Eye (tissue), 1 donor: Measurements from ENCODE around the gene WDR48.

ENCODE experiments used
- DNase-seq: peaks from one replicate; pipeline ENCODE4 v3.0.0-alpha.2; 2015

The WDR48 gene

DNA sequence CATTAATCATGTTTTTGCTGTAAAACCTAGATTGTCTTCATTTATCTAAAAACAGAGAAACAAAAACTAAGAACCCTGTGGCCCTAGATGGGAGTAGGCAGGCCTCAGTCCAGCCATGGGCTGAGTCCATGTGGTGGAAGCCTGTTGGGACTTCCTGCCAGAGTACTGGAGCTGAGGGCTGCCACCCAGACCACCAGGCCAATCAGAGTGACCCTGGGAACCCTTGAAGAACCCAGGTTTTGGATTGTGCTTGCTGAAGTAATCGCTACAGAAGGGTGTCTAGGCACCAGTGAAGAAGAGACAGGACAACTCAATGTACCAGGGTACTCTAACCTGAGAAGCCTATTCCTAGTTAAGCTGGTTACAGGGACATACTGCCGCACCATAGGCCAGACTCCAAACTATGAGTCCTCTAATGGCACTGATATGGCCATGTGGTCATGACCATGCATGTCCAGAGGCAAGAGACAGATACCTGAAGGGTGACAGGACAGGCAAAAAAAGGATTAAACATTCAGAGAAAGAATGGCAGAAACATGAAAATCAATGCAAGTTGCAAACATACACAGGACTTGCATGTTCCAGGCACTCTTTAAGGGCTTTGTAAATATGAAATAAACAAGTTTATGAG lies 88.6 kb downstream of the WDR48 start:
- no peak for DNase-seq

DNA sequence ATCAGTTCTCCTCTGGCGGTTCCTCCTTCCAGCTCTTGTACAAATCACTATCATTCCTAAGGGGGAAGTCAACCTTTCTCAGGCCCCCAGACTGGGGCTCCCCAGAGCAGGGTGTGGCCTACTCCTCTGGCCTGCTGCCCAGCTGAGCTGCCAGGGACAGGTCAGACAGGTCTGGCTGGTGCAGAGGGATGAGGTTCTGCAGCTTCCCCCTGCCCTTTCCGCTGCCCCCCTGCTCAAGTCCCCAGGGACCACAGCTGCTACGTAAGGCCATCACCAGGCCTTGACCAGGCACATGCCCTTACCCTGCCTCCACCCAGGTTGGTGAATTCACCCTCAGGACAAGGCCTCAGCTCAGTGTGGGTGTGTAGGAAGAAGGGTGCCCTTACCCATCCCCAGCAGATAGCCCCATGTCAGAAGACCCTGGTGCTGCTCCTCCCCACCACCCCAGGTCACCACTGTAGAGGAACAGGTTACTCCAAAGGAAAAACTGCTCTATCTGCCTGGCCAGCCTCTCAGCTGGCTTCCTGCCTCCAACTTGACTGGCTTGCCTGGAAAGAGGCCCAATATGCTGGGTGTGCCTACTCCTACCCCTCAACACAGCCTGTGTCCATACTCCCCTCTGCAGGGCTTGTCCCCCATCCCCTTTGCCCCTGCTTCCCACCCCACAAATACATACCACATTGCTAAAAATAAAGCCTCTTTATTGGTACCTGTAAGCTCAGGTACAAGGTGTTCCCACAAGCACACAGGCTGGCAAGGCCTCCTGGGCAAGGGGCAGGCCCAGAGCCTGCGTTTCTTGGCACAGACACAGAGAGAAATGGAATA lies 89.6 kb downstream of the WDR48 start:
- DNase-seq = no peak

DNA sequence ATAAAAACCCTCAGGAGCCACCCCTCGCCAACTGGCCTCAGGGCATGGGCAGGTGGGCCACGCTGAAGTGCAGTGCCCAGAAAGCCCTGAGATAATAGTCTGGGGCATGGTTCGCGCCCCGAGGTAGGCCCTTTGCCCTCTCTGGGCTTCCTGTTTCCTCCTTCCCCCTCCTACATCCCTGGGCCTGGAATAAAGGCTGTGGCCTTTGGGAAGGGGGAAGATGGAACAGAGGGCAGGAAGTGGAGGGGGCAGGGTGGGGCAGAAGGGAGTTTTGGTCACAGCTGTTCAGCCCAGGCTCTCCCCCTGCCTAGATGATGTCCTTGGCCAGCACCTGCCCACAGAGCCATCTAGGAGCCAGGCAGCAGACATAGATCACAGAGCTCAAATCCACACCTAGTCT lies 90.3 kb downstream of the WDR48 start:
- no peak for DNase-seq

DNA sequence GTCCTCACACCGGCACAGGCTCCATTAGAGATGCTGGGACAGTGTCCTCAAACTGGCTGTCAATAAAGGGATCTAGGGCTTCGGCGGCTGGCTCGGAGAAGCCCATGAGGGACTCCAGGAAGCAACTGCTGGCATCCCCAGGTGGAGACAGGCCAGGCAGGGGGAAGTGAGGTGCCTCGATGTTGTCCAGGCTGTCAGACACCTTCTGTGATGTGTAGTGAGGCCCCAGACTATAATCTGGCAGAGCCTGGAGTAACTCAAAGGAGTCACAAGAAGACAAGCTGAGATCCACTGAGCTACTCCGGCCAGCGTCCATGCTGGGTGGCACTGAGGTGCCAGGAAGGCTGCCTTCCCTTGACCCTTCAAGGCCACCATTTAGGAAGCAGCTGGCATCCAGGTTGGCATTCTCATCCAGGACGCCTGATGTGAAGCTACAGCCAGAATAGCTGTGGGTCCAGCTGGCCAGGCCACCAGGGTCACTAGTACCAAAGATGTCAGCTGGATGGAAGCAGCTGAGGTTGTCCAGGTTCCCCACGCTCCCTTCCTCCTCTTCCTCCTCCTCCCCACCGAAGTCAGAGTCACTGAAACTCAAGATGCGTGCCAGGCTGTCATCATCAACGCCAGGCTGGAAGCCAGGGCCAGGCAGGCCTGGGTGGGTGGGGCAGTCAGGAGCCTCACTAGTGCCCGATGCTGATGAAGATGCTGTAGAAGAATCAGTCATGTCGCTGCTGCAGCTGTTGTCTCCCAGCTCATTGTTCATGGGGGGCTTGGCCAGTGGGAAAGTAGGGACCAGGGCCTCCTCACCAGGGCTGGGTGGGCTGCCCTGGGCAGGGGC lies 91.5 kb downstream of the WDR48 start:
- DNase-seq = no peak

DNA sequence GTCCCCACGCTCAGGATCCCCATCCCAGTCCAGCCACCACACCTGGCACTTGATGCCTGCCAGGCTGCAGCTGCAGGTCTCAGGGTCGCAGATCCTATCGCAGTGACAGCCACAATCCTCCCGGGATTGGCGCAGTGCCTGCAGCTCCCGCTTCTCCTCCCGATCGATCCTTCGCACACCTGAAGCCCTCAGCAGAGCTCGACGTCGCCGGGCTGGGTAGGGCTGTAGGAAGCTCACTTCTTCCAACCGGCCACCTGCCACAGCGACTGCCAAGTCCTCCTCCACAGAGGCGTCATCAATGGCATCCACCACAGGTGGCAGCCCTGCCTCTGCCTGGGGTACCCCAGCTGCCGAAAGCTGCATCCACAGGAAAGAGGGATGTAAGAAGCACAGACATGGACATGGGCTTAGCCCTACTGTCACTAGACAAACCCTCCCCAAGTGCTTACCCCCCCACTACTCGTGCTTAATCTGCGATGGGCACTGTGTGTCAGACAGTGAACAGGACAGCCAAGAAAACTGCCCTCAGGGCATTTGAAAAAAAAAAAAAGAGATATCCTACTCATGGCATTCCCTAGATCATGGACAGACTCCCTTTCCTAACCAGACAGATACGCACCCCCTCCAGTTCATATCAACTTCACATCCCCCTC lies 92.4 kb downstream of the WDR48 start:
- no peak for DNase-seq

- DNase-seq = no peak
Measured at GRCh38 chr3:39144748-39145380, 93.0 kb downstream of the WDR48 start.

DNA sequence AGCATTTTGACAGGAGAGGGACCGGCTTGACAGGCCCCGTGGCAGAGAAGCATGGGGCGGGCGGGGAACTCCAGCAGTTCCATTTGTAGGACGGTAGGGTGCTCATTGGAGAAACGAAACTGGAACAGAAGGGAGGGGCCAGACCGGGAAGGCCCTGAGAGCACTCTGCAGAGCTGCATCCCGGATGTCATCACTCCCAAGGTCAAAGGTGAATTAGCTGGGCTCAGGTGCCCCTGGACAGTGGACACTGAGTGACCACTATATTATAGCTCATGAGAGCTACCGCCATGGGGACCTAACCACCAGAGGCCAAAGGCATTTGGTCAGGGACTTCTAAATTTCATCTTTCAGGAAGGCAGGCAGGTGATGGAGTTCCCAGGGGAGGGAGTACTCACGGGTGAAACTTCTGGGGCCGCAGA lies 94.3 kb downstream of the WDR48 start:
- no peak for DNase-seq
